Activated T-helper 17 cell treated with anti-CD3 and anti-CD28 coated beads, Interleukin-2, amount 50 U/mL, for 72 hours (primary cell): Measurements from ENCODE around the gene CARD10. TPM values are rescaled to one million over a fixed set of nuclear protein-coding genes. Genes with fewer than 3 reads are reported as not detected.

Source experiments
- ATAC-seq: fragments of 150-1000 bp; cut with Tn5 transposase; replicated peaks from 2 replicates; pipeline ENCODE4 v1.10.0; 2021; ENCODE audit warnings: mild to moderate bottlenecking, moderate library complexity
- H3K27ac Mint-ChIP-seq: one replicate; pipeline ENCODE4 v1.8.0; 2022; ENCODE audit warnings: mixed read lengths
- H3K27me3 Mint-ChIP-seq: one replicate; pipeline ENCODE4 v1.8.0; 2022; ENCODE audit warnings: mixed read lengths
- H3K36me3 Mint-ChIP-seq: one replicate; pipeline ENCODE4 v1.8.0; 2022; ENCODE audit warnings: low read depth, mild to moderate bottlenecking, mixed read lengths
- H3K4me1 Mint-ChIP-seq: one replicate; pipeline ENCODE4 v1.8.0; 2022; ENCODE audit warnings: mixed read lengths
- H3K4me3 Mint-ChIP-seq: one replicate; pipeline ENCODE4 v1.8.0; 2022; ENCODE audit warnings: mild to moderate bottlenecking, mixed read lengths
- H3K9me3 Mint-ChIP-seq: one replicate; pipeline ENCODE4 v1.8.0; 2022; ENCODE audit warnings: mixed read lengths
- total RNA-seq, 2 donors: library from RNA; stranded (reverse); gene quantifications; one replicate each; pipeline ENCODE4 v1.2.3, GENCODE V29; 2022

The CARD10 gene
- total RNA-seq = under 1 TPM in 1 of 2 donors, not detected in 1; 0.09 TPM

- peak; percentile 52 for ATAC-seq
- peak within 1 kb of the TSS; percentile 76 for H3K4me3 Mint-ChIP-seq
- peaks cover 5% of the 10 kb centered on the region for H3K4me1 Mint-ChIP-seq
- peak within 1 kb of the TSS; percentile 35 for H3K27ac Mint-ChIP-seq
- H3K27me3 Mint-ChIP-seq = peaks cover 34% of the 10 kb centered on the region
- H3K9me3 Mint-ChIP-seq = no peaks in the 10 kb centered on the region
- H3K36me3 Mint-ChIP-seq = peaks cover 6% of the 10 kb centered on the region
These were observed at the start of gene CARD10 for GRCh38 chr22:37519268-37520195. Gene CARD10, minus strand, starts transcription at chr22:37519415. Its CDS starts 215 bp downstream, at chr22:37519200.

- no peaks in the 10 kb centered on the region for H3K4me1 Mint-ChIP-seq
- H3K9me3 Mint-ChIP-seq = no peaks in the 10 kb centered on the region
- peaks cover 8% of the 10 kb centered on the region for H3K27me3 Mint-ChIP-seq
- no peak overlapping the region for H3K4me3 Mint-ChIP-seq
- ATAC-seq = no peak
- no peaks in the 10 kb centered on the region for H3K36me3 Mint-ChIP-seq
- no peak overlapping the region for H3K27ac Mint-ChIP-seq
These were observed 49.3 kb upstream of the CARD10 start for GRCh38 chr22:37568448-37569008.

GRCh38 chr22:37568012-37568411 is 48.8 kb upstream of the CARD10 start:
- Mint-ChIP-seq H3K9me3 (no peaks in the 10 kb centered on the region), H3K27ac (no peak overlapping the region), H3K4me1 (no peaks in the 10 kb centered on the region), H3K36me3 (no peaks in the 10 kb centered on the region), H3K4me3 (no peak overlapping the region), H3K27me3 (peaks cover 13% of the 10 kb centered on the region)
- ATAC-seq = no peak

GRCh38 chr22:37566903-37567798 is 47.9 kb upstream of the CARD10 start:
- Mint-ChIP-seq H3K27ac (peak overlapping the region; percentile 83), H3K36me3 (peaks cover 2% of the 10 kb centered on the region), H3K27me3 (peaks cover 20% of the 10 kb centered on the region), H3K9me3 (no peaks in the 10 kb centered on the region), H3K4me1 (peaks cover 4% of the 10 kb centered on the region), H3K4me3 (peak overlapping the region; percentile 75)
- peak; percentile 88 for ATAC-seq

- H3K36me3 Mint-ChIP-seq = peaks cover 7% of the 10 kb centered on the region
- H3K27ac Mint-ChIP-seq = peak overlapping the region; percentile 83
- H3K4me3 Mint-ChIP-seq = peak overlapping the region; percentile 75
- H3K9me3 Mint-ChIP-seq = no peaks in the 10 kb centered on the region
- peaks cover 28% of the 10 kb centered on the region for H3K27me3 Mint-ChIP-seq
- peak; percentile 50 for ATAC-seq
- peaks cover 11% of the 10 kb centered on the region for H3K4me1 Mint-ChIP-seq
These were observed 47.2 kb upstream of the CARD10 start for GRCh38 chr22:37566329-37566837.

GRCh38 chr22:37565830-37566229 is 46.6 kb upstream of the CARD10 start:
- Mint-ChIP-seq H3K27me3 (peaks cover 30% of the 10 kb centered on the region), H3K9me3 (no peaks in the 10 kb centered on the region), H3K27ac (no peak overlapping the region), H3K4me3 (peak overlapping the region; percentile 75), H3K4me1 (peaks cover 13% of the 10 kb centered on the region), H3K36me3 (peaks cover 7% of the 10 kb centered on the region)
- ATAC-seq = no peak

- no peak overlapping the region for H3K27ac Mint-ChIP-seq
- ATAC-seq = no peak
- peaks cover 13% of the 10 kb centered on the region for H3K4me1 Mint-ChIP-seq
- H3K27me3 Mint-ChIP-seq = peaks cover 35% of the 10 kb centered on the region
- H3K4me3 Mint-ChIP-seq = no peak overlapping the region
- H3K36me3 Mint-ChIP-seq = peaks cover 7% of the 10 kb centered on the region
- H3K9me3 Mint-ChIP-seq = no peaks in the 10 kb centered on the region
These were observed 45.0 kb upstream of the CARD10 start for GRCh38 chr22:37564111-37564711.

GRCh38 chr22:37563153-37564081 is 44.2 kb upstream of the CARD10 start:
- Mint-ChIP-seq H3K4me1 (peaks cover 13% of the 10 kb centered on the region), H3K36me3 (peaks cover 7% of the 10 kb centered on the region), H3K27me3 (peaks cover 42% of the 10 kb centered on the region), H3K4me3 (no peak overlapping the region), H3K9me3 (no peaks in the 10 kb centered on the region), H3K27ac (no peak overlapping the region)
- ATAC-seq = no peak

- H3K27me3 Mint-ChIP-seq = peaks cover 45% of the 10 kb centered on the region
- peaks cover 7% of the 10 kb centered on the region for H3K36me3 Mint-ChIP-seq
- peak overlapping the region; percentile 36 for H3K27ac Mint-ChIP-seq
- peaks cover 13% of the 10 kb centered on the region for H3K4me1 Mint-ChIP-seq
- peak overlapping the region; percentile 67 for H3K4me3 Mint-ChIP-seq
- H3K9me3 Mint-ChIP-seq = no peaks in the 10 kb centered on the region
- no peak for ATAC-seq
These were observed 43.0 kb upstream of the CARD10 start for GRCh38 chr22:37562049-37562875.

GRCh38 chr22:37561212-37562048 is 42.2 kb upstream of the CARD10 start:
- peak; percentile 69 for ATAC-seq
- Mint-ChIP-seq H3K36me3 (peaks cover 7% of the 10 kb centered on the region), H3K4me1 (peaks cover 13% of the 10 kb centered on the region), H3K27ac (peak overlapping the region; percentile 36), H3K9me3 (no peaks in the 10 kb centered on the region), H3K4me3 (peak overlapping the region; percentile 67), H3K27me3 (peaks cover 45% of the 10 kb centered on the region)

- peaks cover 7% of the 10 kb centered on the region for H3K36me3 Mint-ChIP-seq
- no peaks in the 10 kb centered on the region for H3K9me3 Mint-ChIP-seq
- H3K27me3 Mint-ChIP-seq = peaks cover 49% of the 10 kb centered on the region
- H3K4me1 Mint-ChIP-seq = peaks cover 16% of the 10 kb centered on the region
- H3K4me3 Mint-ChIP-seq = peak overlapping the region; percentile 67
- no peak overlapping the region for H3K27ac Mint-ChIP-seq
- ATAC-seq = peak; percentile 21
These were observed 41.5 kb upstream of the CARD10 start for GRCh38 chr22:37560608-37561211.
